HepG2 (cell line): ENCODE measurements around the gene KAT2A. TPM values are rescaled to one million over a fixed set of nuclear protein-coding genes. Genes with fewer than 3 reads are reported as not detected.
A peak's percentile ranks its signal among the peaks of the same experiment; 100 is the strongest.

Experiments used
- IRF1 ChIP-seq: sonication (generic); formaldehyde crosslinking; IDR thresholded peaks from 2 replicates; pipeline ENCODE4 v1.4.0; 2020; ENCODE audit warnings: low read depth, mild to moderate bottlenecking, missing genetic modification reagents
- KDM6A ChIP-seq: IDR thresholded peaks from 2 replicates; pipeline ENCODE4 v1.6.1; 2016; ENCODE audit warnings: low read depth
- MYNN ChIP-seq: sonication (generic); formaldehyde crosslinking; IDR thresholded peaks from 2 replicates; pipeline ENCODE4 v1.4.0; 2020; ENCODE audit warnings: mild to moderate bottlenecking, low read depth, missing genetic modification reagents
- NR1H2 ChIP-seq: sonication (generic); formaldehyde crosslinking; IDR thresholded peaks from 2 replicates; pipeline ENCODE4 v1.8.1; 2022; ENCODE audit warnings: low read depth, missing genetic modification reagents, borderline replicate concordance
- POLR2G ChIP-seq: fragments of 200-400 bp; formaldehyde crosslinking; IDR thresholded peaks from 2 replicates; pipeline ENCODE4 v1.6.1; 2018; ENCODE audit warnings: mild to moderate bottlenecking, low read depth, low read length, moderate library complexity
- SAFB2 ChIP-seq: sonication (generic); formaldehyde crosslinking; IDR thresholded peaks from 2 replicates; pipeline ENCODE4 v1.5.1; 2020; ENCODE audit warnings: missing genetic modification reagents, low read depth, mild to moderate bottlenecking, borderline replicate concordance
- SNRNP70 ChIP-seq: fragments of 200-400 bp; formaldehyde crosslinking; IDR thresholded peaks from 2 replicates; pipeline ENCODE4 v1.6.1; 2017; ENCODE audit warnings: mild to moderate bottlenecking, low read depth, low read length, moderate library complexity
- TBL1XR1 ChIP-seq: fragments of 150-350 bp; IDR thresholded peaks from 2 replicates; pipeline ENCODE4 v1.6.1; 2014; ENCODE audit warnings: borderline replicate concordance, low read length; ENCODE audit not compliant: partially characterized antibody
- ZBTB10 ChIP-seq: sonication (generic); formaldehyde crosslinking; IDR thresholded peaks from 2 replicates; pipeline ENCODE4 v1.4.0; 2020; ENCODE audit warnings: missing genetic modification reagents, borderline replicate concordance
- ZBTB33 ChIP-seq: sonication (generic); formaldehyde crosslinking; IDR thresholded peaks from 2 replicates; pipeline ENCODE4 v1.4.0; 2020; ENCODE audit warnings: missing genetic modification reagents
- ZMYM3 ChIP-seq: sonication (generic); formaldehyde crosslinking; IDR thresholded peaks from 2 replicates; pipeline ENCODE4 v1.5.1; 2020; ENCODE audit warnings: mild to moderate bottlenecking, missing genetic modification reagents
- ZNF224 ChIP-seq: sonication (generic); formaldehyde crosslinking; IDR thresholded peaks from 2 replicates; pipeline ENCODE4 v1.5.0; 2020; ENCODE audit warnings: mild to moderate bottlenecking, missing genetic modification reagents
- ZNF552 ChIP-seq: sonication (generic); formaldehyde crosslinking; IDR thresholded peaks from 2 replicates; pipeline ENCODE4 v1.9.0; 2022; ENCODE audit warnings: missing genetic modification reagents, mild to moderate bottlenecking, borderline replicate concordance
- ZNF598 ChIP-seq: sonication (generic); formaldehyde crosslinking; IDR thresholded peaks from 2 replicates; pipeline ENCODE4 v1.5.1; 2020; ENCODE audit warnings: mild to moderate bottlenecking, missing genetic modification reagents, borderline replicate concordance
- ZNF609 ChIP-seq: sonication (generic); formaldehyde crosslinking; IDR thresholded peaks from 2 replicates; pipeline ENCODE4 v1.4.0; 2020; ENCODE audit warnings: mild to moderate bottlenecking, missing genetic modification reagents, borderline replicate concordance
- ZNF616 ChIP-seq: sonication (generic); formaldehyde crosslinking; IDR thresholded peaks from 2 replicates; pipeline ENCODE4 v1.5.0; 2020; ENCODE audit warnings: low read depth, mild to moderate bottlenecking, missing genetic modification reagents
- polyA plus RNA-seq, 8 experiments: library from polyadenylated mRNA; depleted of rRNA in 3 of 8; stranded (reverse) in 7 of 8; unstranded in 1 of 8; fragments of >200 nt; fragmentation: Illumina TruSeq in 4 of 8; extraction: Trizol in 4 of 8; gene quantifications; 2 replicates each; pipeline versions ENCODE4 v1.2.1 to v1.2.3, GENCODE V29; 2011 to 2016; ENCODE audit warnings: low read depth in 4 of 8, missing spikeins in 1 of 8, mixed read lengths in 1 of 8; ENCODE audit not compliant: insufficient read depth in 1 of 8
- total RNA-seq, 5 experiments: library from RNA; depleted of rRNA; stranded (reverse); fragments of >200 nt; fragmentation: Illumina TruSeq; extraction: Trizol; gene quantifications; 2 replicates each; pipeline ENCODE4 v1.2.3, GENCODE V29; 2016; ENCODE audit warnings: low read depth in 1 of 5

Gene KAT2A
- total and polyA plus RNA-seq, 2 of the 13 experiments (the other 11 are each of a cell fraction or from before 2014, with no cell fraction given), result 29.1 to 90.4 TPM

- TF ChIP-seq ZNF598 (CRISPR knock-in tag), result no peak
- no peak for TF ChIP-seq SAFB2 (CRISPR knock-in tag)
- TF ChIP-seq SNRNP70, result no peak
- TF ChIP-seq ZMYM3, result no peak
- TF ChIP-seq ZBTB33 (CRISPR knock-in tag), result peak; percentile 61; the same call in 1 of the 2 replicates
- no peak for TF ChIP-seq TBL1XR1
- no peak for TF ChIP-seq ZNF609 (CRISPR knock-in tag)
- TF ChIP-seq KDM6A (CRISPR knock-in tag), result no peak
- no peak for TF ChIP-seq IRF1 (CRISPR knock-in tag)
- peak; percentile 43; the same call in 1 of the 2 replicates for TF ChIP-seq ZNF224 (CRISPR knock-in tag)
- no peak for TF ChIP-seq ZBTB10
- no peak for TF ChIP-seq NR1H2
- no peak for TF ChIP-seq ZNF616 (CRISPR knock-in tag)
- no peak for TF ChIP-seq MYNN (CRISPR knock-in tag)
- TF ChIP-seq ZNF552, result no peak
- TF ChIP-seq POLR2G, result peak; percentile 32; the same call in 1 of the 2 replicates
Measured at GRCh38 chr17:42122371-42123303, 1.5 kb upstream of the KAT2A start, which contains the start of gene HSPB9 (continued).
